Upper lobe of left lung (tissue), 4 donors: ENCODE results near the gene C16orf92.

Experiments used
- POLR2A ChIP-seq, 4 donors: fragments of 450-650 bp; IDR thresholded peaks; one replicate each; pipeline ENCODE4 v1.5.1; 2016 to 2017; ENCODE audit warnings: antibody characterized with exemption in 4 of 4, mild to moderate bottlenecking in 2 of 4
- TF ChIP-seq, protein P1 (sequence below), 6 experiments: fragments of 450-650 bp in 4 of 6; fragments of 200-600 bp in 2 of 6; sonication (generic) in 2 of 6; IDR thresholded peaks; one replicate each; pipeline ENCODE4 v1.5.1; 2016 to 2019; ENCODE audit warnings: antibody characterized with exemption in 6 of 6

DNA sequence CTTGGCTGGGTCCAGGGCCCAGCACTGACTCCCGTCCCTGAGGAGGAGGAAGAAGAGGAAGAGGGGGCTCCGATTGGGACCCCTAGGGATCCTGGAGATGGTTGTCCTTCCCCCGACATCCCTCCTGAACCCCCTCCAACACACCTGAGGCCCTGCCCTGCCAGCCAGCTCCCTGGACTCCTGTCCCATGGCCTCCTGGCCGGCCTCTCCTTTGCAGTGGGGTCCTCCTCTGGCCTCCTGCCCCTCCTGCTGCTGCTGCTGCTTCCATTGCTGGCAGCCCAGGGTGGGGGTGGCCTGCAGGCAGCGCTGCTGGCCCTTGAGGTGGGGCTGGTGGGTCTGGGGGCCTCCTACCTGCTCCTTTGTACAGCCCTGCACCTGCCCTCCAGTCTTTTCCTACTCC is 36.1 kb upstream of the C16orf92 start:
- TF ChIP-seq, protein P1, sequence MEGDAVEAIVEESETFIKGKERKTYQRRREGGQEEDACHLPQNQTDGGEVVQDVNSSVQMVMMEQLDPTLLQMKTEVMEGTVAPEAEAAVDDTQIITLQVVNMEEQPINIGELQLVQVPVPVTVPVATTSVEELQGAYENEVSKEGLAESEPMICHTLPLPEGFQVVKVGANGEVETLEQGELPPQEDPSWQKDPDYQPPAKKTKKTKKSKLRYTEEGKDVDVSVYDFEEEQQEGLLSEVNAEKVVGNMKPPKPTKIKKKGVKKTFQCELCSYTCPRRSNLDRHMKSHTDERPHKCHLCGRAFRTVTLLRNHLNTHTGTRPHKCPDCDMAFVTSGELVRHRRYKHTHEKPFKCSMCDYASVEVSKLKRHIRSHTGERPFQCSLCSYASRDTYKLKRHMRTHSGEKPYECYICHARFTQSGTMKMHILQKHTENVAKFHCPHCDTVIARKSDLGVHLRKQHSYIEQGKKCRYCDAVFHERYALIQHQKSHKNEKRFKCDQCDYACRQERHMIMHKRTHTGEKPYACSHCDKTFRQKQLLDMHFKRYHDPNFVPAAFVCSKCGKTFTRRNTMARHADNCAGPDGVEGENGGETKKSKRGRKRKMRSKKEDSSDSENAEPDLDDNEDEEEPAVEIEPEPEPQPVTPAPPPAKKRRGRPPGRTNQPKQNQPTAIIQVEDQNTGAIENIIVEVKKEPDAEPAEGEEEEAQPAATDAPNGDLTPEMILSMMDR (IDR thresholded peaks at IDR 0.05) = no peak
- TF ChIP-seq POLR2A (IDR thresholded peaks at IDR 0.05) = no peak
